NCI-H524 (cell line): ENCODE results near the gene RPL10.

Experiments
- DNase-seq, 2 experiments: peaks; one replicate each; lab custom pipeline; 2025; lab: John Stamatoyannopoulos, UW

The RPL10 gene

DNA sequence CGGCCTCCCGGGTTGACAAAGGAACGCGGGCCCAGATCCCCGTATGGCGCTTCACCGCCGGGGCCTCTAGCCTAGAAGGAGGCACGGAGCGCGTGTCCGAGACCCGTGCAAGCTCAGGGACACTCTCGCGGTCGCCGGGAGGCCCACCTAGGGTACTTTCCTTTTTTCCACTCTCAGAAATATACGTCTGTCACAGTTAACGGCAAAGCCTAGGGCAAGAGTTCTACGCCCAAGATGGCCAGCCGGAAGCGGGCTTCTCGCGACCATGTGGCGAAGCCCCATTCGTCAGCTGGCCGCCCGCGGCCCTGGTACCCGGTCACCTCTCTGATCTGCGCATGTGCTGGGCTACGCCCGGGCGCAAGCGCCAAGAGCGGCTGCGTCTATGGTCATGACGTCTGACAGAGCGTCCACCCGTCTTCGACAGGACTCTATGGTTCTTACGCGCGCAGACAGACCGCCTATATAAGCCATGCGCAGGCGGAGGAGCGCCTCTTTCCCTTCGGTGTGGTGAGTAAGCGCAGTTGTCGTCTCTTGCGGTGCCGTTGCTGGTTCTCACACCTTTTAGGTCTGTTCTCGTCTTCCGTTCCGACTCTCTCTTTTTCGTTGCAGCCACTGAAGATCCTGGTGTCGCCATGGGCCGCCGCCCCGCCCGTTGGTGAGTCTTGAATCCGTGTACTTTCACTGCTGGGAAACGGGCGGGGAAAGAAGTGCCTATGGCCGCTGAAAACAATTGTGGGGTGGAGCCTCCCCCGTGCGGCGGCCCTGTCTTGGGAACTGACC, at the start of gene RPL10:
Gene RPL10, plus strand, starts transcription at position 490 of the 780 bp plus-strand sequence. Its CDS starts 143 bp downstream, at position 633.
- peak; percentile 96 to 98 for DNase-seq

DNA sequence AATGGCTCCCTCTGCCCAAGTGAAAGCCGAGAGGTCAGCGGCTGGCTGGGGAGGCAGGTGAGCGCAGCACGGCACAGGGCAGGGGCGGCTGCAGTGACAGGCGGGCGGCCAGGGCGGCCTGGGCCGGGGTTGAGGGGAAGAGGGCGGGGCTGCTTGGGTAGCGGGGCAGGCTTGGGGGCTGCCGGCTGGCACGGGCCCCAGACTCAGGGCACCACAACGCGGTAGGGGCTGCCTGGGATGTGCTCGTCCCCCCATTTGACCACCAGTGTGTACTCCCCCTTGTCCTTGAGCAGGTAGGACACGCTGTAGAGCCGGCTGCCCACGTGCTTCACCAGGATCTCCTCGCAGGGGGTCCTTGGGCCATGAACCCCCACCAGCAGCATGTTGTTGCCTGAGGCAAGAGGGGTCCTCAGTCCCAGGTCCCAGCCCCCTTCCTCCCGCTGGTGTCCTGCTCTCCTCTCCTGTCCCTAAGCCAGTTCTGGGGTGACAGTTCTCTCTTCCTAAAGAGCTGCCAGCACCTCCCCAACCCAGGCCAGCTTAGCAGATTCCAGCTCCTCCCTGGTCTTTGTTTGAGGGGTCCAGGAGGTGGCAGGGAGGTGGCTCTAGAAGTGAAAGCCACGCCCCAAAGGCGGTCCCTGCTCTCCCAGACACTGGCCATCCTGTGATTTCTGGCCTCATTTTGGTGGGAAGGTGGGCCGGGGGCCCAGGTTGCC, 49.4 kb upstream of the RPL10 start:
- DNase-seq: no peak

DNA sequence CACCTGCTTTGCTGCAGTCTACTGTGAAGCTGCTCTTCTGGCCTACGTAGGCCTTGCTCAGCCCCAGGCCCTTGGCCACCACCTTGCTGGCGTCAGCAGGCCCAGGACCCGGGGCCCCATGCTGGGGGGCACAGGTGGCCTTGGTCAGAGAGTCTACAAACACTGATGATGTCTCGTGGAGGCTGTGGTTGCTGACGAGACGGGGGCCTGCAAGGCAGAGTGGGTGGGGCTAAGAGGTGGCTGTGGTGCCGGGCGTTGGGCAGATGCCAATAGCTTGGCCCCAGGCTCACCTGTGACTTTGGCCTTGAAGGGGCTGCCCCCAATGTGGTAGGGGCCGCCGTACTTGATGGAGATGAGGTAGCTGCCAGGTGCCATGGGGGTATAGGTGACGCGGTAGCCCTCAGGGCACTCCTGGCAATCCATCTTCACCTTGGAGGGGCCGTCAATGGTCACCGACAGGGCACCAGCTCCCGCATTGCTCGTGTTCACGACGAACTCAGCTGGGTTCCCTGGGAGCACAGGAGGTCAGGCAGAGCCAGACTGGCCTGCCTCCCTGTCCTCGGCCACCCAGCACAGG, 48.7 kb upstream of the RPL10 start:
- DNase-seq: no peak

DNA sequence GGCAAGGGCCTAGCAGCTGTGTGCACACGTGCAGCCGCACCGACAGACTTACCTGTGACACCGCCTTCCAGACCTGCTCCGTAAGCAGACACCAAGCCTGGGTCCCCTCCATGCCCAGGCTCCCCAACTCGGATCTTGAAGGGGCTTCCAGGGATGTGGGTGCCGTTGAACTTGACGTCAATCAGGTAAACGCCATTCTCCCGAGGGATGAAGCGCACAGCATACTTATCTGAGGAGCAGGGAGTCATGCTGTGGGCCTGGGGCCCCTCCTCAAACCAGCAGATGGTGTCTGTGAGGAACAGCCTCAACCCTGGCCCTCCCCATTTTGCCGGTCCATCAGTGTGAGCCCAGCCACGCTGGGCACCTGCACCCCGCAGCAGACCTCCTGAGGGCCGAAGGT, 48.2 kb upstream of the RPL10 start:
- DNase-seq: no peak

DNA sequence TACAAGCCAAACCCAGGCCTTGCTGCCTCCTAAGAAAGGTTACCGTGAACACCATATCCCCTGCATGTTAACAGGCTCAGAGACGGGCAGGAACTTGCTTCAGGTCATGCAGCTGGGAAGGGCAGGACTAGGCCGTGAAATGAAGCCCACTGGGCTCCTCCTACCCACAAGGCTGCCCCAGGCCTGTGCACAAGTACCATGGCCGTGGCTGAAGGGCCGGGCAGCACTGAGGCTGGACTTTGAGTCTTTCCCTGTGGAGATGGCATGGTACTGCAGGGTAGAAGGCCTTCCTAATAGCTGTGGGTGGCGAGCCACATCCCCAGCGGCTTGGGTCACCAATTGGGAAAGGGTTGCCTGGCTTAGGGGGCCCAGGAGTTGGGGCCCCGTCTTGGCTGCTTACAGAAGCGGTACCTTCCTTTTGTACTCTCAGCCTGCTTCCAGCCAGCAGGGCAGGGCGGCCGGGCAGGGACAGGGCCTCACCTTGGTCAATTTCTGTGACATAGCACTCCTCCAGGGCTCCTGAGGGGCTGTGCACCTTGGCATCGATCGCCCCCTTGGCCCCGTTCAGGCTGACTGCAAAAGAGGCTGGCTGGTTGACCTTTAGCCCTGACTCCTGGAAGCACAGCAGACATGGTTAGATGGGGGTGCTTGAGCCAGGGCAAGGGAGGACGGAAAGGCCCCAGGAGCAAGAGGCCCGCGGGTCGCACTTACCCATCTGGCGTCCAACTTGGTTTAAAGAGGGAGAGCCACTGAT, 47.6 kb upstream of the RPL10 start:
- DNase-seq: no peak

DNA sequence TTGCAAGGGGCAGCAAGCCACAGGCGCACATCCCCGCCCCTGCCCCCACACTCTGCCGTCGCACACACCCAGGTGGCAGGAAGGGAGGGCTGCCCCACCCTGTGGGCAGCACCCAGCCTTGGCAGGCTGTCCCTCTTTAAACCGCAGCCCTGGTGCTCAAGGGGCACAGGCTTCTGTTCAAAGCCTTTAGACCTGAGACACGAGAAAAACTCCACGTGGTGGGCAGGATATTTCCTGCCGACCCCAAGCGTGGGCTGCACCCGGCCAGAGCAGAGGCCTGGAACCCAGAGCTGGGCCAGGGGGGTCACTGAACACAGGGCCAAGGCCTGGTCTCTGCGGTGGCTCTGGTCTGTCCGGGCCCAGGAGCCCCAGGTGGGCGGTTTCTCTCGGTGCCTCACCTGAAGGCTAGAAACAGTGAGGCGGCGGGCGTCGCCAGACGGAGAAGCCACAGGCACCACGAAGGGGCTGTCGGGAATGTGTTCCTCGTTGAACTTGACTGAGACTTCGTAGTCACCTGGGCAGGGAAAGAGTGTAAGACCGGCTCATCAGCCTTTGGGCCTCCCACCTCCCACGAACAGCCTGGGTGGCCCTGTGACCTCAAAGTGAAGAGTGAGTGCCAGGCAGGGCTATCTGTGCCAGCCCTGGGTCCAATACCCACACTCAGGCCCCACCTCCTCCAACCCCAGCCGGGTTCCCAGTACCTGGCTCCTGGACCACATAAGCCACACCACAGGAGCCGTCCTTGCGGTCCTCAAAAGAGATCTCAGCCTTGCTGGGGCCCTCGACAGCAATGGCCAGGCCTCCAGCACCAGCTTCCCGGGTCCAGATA, 46.8 kb upstream of the RPL10 start:
- DNase-seq: no peak

DNA sequence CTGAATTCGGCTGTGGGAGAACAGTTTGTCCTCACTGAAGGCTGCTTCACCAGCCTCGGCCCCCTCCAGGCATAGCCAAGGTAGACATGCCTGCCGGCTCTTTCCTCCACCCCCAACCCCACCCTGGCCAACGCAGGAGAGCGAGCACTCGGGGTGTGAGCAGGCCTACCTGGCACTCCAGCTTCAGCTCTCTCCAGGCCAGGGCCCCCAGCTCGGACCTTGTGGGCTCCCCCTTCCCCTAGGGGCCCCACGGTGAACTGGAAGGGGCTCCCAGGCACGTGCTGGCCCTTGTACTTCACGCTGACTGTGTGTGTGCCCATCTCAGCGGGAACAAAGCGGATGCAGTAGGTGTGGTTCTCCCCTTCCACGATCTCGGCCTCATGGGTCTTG, 46.2 kb upstream of the RPL10 start:
- no peak for DNase-seq

DNA sequence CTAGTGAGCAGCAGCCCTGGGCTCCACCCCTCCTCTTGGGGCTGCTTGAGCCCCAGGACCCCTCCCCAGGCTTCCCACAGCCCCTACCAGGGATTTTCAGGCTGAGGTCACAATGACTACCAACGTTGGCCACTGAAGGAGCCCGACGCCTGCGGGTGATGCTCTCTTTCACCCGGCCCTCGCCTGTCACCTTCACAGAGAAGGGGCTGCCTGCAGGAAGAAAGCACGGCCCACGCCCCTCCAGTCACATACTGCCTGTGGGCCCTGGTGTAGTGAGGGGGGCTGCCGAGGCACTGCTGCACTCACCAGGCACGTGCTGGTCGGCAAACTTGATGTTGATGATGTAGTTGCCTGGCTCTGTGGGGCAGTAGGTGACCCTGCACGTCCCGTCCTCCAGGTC, 45.7 kb upstream of the RPL10 start:
- no peak for DNase-seq

DNA sequence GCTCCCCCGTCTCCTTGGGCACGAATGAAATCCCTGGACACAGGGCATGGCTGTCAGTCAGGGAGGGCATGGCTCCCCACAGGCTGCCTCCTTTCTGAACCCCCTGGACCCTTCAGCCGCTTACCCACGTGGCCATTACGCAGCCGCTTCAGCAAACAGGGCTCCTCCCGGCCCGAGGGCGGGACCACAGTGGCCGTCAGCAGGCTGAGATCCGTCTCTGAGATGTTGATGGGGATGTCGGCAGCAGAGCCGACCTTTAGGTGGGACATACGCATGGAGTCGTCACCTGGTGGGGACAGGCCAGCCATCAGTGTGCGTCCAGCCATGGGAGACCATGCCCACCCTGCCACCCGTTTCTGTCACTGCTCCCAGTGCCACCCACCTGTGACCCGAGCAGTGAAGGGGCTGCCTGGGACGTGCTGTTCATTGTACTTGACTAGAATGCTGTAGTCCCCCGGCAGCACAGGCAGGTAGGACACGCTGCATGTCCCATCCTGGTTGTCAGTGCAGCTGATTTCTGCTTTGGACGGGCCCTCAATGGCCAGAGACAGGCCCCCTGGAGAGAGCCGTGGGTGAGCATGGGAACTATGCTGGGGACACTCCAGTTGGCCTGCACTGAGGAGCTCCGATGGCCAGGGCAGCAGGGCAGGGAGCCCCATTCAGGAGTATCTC, 44.9 kb upstream of the RPL10 start:
- no peak for DNase-seq

DNA sequence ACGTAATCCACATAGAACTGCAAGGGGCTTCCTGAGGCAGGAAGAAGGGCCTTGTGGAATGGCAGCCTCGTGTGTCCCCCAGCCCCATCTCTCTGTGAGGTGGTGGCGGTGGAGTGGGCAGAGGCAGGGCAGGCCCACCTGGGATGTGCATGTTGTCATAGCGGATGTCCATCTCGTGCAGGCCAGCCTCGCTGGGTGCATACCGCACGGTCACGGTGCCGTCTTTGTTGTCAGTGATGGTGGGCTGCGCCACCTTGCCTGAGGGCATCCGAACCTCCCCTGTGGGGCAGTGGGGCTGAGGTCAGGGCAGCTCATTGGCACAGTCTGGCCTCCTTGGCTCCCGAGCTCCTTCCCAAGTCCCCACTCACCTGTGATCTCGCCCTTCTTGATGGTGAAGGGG, 44.2 kb upstream of the RPL10 start:
- DNase-seq: no peak

DNA sequence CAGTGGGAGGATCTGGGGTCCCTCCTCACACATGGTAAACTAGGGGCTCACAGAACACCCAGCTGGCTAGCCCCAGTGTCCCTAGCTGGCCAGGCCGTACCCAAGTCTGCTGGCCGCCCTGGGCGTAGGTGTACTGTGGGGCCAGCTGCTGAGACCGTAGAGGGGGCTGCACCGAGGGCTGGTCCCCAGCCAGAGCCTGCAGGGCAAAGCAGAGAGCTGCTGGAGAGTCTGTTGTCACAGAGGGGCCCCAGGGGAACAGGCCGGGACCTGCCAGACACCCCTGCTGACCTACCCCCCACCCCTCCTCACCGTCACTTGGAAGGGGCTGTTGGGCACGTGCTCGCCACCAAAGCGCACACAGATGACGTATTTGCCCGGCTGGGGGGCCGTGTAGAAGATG, 43.7 kb upstream of the RPL10 start:
- no peak for DNase-seq

DNA sequence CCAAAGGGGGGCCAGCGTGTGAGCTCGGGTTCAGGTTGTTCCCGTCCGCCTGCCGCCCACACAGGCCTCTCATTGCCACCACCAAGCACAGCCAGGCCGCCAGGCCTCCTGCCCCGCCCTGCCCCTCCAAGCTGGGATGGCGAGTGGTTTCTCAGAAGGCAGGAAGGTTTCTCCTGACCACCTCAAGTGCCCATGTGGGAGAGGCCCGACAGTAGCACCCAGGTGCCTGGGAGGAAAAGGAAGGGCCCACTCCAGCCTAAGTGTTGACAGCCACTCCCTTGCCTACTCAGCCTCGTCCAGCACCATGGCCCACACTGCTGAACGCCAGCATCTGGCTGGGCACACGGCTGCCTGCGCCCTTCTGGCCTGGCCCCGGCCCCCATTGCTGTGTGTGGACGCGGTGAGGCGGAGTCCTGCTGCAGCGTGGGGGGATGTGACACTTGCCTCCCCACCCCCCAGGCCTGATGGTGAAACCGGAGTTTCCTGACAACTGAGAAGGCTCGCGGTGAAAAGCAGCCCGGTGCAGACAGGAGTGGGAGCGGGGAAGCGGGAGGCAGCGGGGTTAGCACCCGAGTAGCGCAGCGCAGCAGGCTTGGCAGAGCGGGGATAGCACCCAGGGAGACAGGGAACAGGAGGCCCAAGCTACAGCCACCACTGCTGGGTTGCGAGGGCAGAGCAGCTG, 42.9 kb upstream of the RPL10 start:
- no peak for DNase-seq

DNA sequence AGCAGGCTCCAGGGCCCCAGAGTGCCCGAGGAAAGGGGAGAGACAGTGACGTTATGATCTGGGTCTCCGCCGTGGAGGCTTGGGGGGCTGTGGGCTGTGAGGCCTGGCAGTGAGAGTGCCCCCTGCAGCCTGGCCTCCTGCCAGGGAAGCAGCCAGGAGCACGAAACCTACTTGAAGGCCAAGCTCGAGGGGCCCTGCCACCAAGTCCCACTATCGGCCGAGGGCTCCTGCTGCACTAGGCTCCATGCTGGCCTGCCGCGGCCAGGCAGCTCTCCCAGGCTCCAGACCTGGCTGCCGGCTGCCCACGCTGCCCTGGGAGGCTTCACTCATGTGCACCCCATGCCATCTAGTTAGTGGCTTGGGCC, 42.4 kb upstream of the RPL10 start:
- DNase-seq: no peak

DNA sequence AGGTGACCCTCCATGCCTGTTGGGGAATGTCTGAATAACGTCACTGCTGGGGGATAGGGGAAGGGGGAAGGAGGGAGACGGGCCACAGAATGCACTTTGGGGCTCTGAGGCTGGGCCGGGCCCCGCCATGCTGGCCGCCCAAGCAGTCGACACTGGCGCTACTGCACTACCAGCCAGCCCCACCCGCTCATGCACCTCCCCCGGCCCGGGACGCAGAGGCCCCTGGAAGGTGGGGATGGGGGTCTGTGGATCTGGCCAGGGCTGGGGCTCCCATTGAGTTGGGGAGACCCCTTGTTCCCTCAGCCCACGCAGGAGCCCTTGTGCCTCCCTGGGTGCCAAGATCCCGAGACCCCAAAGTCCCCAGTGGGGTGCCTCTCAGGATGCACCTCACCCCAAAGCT, 41.6 kb upstream of the RPL10 start:
- DNase-seq: no peak

DNA sequence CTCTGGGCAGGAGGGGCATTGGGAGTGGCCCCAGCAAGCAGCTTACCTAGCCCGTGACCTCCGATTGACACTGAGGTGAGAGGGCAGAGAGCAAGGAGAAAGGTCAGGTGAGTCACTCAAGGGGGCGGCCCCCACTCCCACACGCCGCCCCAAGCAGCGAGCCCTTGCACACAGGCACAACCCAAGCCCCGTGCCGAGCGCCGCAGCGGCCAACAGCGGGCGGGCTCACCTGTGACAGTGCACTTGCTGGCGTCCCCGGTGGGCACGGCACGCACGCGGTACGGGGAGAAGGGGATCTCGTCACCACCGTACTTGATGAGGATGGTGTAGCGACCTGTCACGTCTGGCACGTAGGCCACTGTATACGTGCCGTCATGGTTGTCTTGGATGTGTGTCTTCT, 41.0 kb upstream of the RPL10 start:
- no peak for DNase-seq

DNA sequence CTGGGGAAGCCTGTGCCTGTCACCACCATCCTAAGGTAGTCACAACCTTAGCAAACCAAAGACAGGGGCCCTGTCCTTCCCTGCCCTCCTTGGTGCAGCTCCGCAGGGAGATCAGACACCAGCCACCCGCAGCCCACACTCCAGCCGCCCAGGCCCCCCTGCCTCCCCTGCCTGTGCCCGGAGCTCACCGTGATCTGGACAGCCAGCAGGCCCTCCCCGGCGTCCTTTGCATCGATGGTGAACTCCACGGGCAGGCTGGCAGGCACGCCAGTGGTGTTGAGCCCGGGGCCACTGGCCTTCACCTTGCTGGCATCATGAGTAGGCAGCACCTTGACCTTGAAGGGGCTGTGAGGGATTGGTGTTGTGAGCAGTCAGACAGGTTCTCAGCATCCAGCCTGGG, 40.2 kb upstream of the RPL10 start:
- no peak for DNase-seq

DNA sequence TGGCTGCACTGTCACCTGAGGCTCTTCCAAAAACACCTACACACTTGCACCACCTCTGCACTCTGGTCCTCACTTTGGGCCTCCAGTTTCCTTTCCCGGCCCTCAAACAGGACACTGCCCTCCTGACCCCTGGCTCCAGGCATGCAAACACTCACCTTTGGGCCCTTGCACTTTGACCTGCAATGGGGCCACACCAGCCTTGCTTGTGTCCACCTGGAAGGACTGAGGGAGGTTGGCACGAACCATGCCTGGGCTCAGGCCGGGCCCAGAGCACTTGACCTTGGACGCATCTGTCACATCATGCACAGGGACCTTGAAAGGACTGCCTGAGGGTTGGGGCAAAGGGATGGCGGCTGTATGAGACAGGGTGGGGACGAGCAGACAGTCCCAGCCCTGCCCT, 39.3 kb upstream of the RPL10 start:
- DNase-seq: no peak

DNA sequence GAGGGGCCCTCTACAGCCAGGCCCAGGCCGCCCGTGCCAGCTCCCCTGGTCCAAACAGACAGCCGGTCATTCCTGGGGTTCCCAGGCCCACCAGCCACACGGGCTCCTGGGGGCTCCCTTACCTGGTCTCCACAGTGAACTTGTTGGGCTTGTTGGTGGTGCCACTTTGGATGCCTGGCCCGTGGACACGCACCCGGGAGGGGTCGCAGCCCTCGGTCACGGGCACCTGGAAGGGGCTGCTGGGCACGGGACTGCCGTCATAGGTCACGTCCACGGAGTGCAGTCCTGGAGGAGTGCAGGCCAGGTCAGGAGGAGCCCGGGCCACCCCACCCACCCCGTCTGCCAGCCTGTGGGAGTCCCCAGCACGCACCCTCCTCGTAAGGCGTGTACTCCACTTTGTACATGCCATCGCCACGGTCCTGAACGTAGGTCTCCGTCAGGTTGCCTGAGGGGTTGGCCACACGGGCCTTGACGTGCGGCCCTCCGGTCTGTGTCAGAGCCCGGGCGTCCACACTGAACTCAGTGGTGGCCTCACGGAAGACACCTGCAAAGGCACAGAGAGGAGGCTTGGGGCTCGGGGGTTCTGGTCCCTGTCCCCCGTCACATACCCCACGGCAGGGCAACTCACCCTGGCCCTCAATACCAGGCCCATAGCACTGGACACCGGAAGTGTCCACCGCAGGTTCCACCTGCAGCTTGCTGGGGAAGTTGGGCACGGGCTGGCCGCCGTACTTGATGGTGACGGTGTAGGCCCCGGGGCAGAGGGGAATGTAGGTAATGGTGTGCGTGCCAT, 38.6 kb upstream of the RPL10 start:
- no peak for DNase-seq

DNA sequence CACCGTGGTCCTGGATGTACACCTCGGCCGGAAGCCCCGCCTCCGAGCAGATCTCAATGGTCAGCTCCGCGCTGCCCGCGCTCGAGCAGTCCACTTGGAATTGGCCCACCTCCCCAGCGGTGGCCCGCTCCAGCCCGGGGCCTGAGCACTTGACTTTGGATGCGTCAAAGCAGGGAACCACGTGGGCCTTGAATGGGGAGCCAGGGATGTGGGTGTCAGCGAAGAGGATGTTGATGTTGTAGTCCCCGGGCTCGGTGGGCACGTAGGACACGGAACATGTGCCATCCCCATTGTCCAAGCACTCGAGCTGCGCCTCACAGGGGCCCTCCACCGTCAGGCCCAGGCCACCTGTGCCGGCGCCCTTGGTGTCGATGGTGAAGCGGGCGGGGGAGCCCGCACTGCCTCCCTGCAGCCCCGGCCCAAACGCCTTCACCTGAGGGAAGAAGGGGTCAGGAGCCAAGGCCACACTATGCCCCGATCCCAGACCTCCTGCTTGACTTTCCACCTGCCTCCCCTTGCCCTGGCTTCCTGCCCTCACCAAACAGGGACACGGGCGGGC, 37.9 kb upstream of the RPL10 start:
- DNase-seq: no peak
